SK-N-SH treated with all-trans-retinoic acid at 6 μM for 48 hours (cell line): ENCODE results near the gene SSR4.

Experiments used
- ATAC-seq: fragments of 200-7000 bp; cut with Tn5 transposase; 3 replicates; pipeline ENCODE4 v1.9.1; 2020; ENCODE audit warnings: mild to moderate bottlenecking, moderate library complexity
- ARNTL ChIP-seq: fragments of 450-650 bp; formaldehyde crosslinking; IDR thresholded peaks from 2 replicates; pipeline ENCODE4 v1.5.0; 2020; ENCODE audit warnings: low read depth, mild to moderate bottlenecking, moderate library complexity, borderline replicate concordance
- BACH2 ChIP-seq: fragments of 250-450 bp; sonication (Bioruptor Pico); IDR thresholded peaks from 2 replicates; pipeline ENCODE4 v1.9.0; 2021; ENCODE audit warnings: mild to moderate bottlenecking, borderline replicate concordance
- CSDC2 ChIP-seq: fragments of 250-450 bp; sonication (Bioruptor Pico); IDR thresholded peaks from 2 replicates; pipeline ENCODE4 v1.5.0; 2020; ENCODE audit warnings: mild to moderate bottlenecking, moderate library complexity
- ESRRG ChIP-seq: fragments of 250-450 bp; sonication (Bioruptor Pico); IDR thresholded peaks from 2 replicates; pipeline ENCODE4 v1.6.1; 2021; ENCODE audit warnings: mild to moderate bottlenecking
- GLIS3 ChIP-seq: fragments of 250-450 bp; sonication (Bioruptor Pico); IDR thresholded peaks from 2 replicates; pipeline ENCODE4 v1.5.0; 2020; ENCODE audit warnings: mild to moderate bottlenecking, moderate library complexity
- ISL1 ChIP-seq: fragments of 250-450 bp; sonication (Bioruptor Pico); IDR thresholded peaks from 2 replicates; pipeline ENCODE4 v2.1.2; 2022; ENCODE audit warnings: mild to moderate bottlenecking, moderate library complexity
- OSR1 ChIP-seq: fragments of 250-450 bp; sonication (Bioruptor Pico); IDR thresholded peaks from 2 replicates; pipeline ENCODE4 v1.8.0; 2022; ENCODE audit warnings: moderate library complexity, mild to moderate bottlenecking, inconsistent platforms
- PPARA ChIP-seq: fragments of 250-450 bp; sonication (Bioruptor Pico); IDR thresholded peaks from 2 replicates; pipeline ENCODE4 v1.5.0; 2020; ENCODE audit warnings: mild to moderate bottlenecking, borderline replicate concordance
- SNAI2 ChIP-seq: fragments of 250-450 bp; sonication (Bioruptor Pico); IDR thresholded peaks from 2 replicates; pipeline ENCODE4 v1.5.0; 2020; ENCODE audit warnings: mild to moderate bottlenecking, moderate library complexity
- TCF4 ChIP-seq: fragments of 250-450 bp; sonication (Bioruptor Pico); IDR thresholded peaks from 2 replicates; pipeline ENCODE4 v1.8.0; 2021; ENCODE audit warnings: mild to moderate bottlenecking, moderate library complexity, borderline replicate concordance
- ZFP3 ChIP-seq: fragments of 250-450 bp; sonication (Bioruptor Pico); IDR thresholded peaks from 2 replicates; pipeline ENCODE4 v1.5.0; 2020; ENCODE audit warnings: mild to moderate bottlenecking, moderate library complexity
- ZFP30 ChIP-seq: fragments of 450-650 bp; formaldehyde crosslinking; IDR thresholded peaks from 2 replicates; pipeline ENCODE4 v1.5.0; 2022; ENCODE audit warnings: mild to moderate bottlenecking, moderate library complexity
- ZNF565 ChIP-seq: fragments of 450-650 bp; formaldehyde crosslinking; conservative IDR thresholded peaks from 2 replicates; pipeline ENCODE4 v1.5.0; 2020; ENCODE audit warnings: low read depth, mild to moderate bottlenecking, moderate library complexity
- ZNF70 ChIP-seq: fragments of 450-650 bp; formaldehyde crosslinking; IDR thresholded peaks from 2 replicates; pipeline ENCODE4 v1.5.0; 2020; ENCODE audit warnings: mild to moderate bottlenecking, moderate library complexity
- ZNF8 ChIP-seq: fragments of 450-650 bp; formaldehyde crosslinking; IDR thresholded peaks from 2 replicates; pipeline ENCODE4 v1.5.0; 2020; ENCODE audit warnings: mild to moderate bottlenecking, moderate library complexity
- TF ChIP-seq, protein P1 (sequence below): fragments of 250-450 bp; sonication (Bioruptor Pico); IDR thresholded peaks from 2 replicates; pipeline ENCODE4 v1.5.1; 2020; ENCODE audit warnings: low read depth, mild to moderate bottlenecking, moderate library complexity
- TF ChIP-seq, protein P2 (sequence below): fragments of 250-450 bp; sonication (Bioruptor Pico); IDR thresholded peaks from 2 replicates; pipeline ENCODE4 v1.8.0; 2021; ENCODE audit warnings: low read depth, mild to moderate bottlenecking, moderate library complexity, borderline replicate concordance
- TF ChIP-seq, protein P3 (sequence below): fragments of 250-450 bp; sonication (Bioruptor Pico); IDR thresholded peaks from 2 replicates; pipeline ENCODE4 v1.5.0; 2020; ENCODE audit warnings: mild to moderate bottlenecking, moderate library complexity
- TF ChIP-seq, protein P4 (sequence below): fragments of 250-450 bp; sonication (Bioruptor Pico); IDR thresholded peaks from 2 replicates; pipeline ENCODE4 v1.8.0; 2020; ENCODE audit warnings: mild to moderate bottlenecking, moderate library complexity, borderline replicate concordance

The SSR4 gene

DNA sequence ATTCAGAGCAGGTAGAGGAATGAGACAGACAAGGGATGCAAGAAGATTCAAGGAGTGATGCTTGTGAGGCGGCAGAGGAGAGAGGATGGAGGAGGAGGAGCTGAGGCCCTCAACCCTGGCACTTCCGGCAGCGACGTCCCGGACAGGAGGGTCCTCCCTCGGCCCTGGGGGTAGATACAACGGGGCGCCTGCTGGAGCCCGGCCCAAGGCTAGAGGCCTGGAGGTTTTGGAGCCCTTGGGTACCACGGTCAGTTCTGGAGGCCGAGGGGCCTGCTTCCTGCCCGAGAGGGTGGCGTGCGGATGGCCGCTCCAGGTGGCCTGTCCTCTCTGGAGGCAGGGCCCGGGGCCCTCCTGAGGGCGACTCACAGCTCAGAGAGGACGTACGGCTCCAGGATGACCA lies 13.5 kb downstream of the SSR4 start:
- no peak for ATAC-seq
- TF ChIP-seq PPARA (CRISPR knock-in tag) (no peak), ZNF70 (CRISPR knock-in tag) (no peak), BACH2 (CRISPR knock-in tag) (no peak), ISL1 (no peak), ARNTL (no peak), GLIS3 (CRISPR knock-in tag) (no peak), SNAI2 (CRISPR knock-in tag) (no peak), ZNF8 (CRISPR knock-in tag) (no peak), TCF4 (CRISPR knock-in tag) (no peak), ZNF565 (no peak), ZFP3 (CRISPR knock-in tag) (no peak), ESRRG (CRISPR knock-in tag) (no peak), ZFP30 (CRISPR knock-in tag) (no peak)
- TF ChIP-seq, protein P1, sequence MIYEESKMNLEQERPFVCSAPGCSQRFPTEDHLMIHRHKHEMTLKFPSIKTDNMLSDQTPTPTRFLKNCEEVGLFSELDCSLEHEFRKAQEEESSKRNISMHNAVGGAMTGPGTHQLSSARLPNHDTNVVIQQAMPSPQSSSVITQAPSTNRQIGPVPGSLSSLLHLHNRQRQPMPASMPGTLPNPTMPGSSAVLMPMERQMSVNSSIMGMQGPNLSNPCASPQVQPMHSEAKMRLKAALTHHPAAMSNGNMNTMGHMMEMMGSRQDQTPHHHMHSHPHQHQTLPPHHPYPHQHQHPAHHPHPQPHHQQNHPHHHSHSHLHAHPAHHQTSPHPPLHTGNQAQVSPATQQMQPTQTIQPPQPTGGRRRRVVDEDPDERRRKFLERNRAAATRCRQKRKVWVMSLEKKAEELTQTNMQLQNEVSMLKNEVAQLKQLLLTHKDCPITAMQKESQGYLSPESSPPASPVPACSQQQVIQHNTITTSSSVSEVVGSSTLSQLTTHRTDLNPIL (CRISPR knock-in tag): no peak
- TF ChIP-seq, protein P2, sequence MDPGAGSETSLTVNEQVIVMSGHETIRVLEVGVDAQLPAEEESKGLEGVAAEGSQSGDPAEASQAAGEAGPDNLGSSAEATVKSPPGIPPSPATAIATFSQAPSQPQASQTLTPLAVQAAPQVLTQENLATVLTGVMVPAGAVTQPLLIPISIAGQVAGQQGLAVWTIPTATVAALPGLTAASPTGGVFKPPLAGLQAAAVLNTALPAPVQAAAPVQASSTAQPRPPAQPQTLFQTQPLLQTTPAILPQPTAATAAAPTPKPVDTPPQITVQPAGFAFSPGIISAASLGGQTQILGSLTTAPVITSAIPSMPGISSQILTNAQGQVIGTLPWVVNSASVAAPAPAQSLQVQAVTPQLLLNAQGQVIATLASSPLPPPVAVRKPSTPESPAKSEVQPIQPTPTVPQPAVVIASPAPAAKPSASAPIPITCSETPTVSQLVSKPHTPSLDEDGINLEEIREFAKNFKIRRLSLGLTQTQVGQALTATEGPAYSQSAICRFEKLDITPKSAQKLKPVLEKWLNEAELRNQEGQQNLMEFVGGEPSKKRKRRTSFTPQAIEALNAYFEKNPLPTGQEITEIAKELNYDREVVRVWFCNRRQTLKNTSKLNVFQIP (CRISPR knock-in tag): no peak
- TF ChIP-seq, protein P3, sequence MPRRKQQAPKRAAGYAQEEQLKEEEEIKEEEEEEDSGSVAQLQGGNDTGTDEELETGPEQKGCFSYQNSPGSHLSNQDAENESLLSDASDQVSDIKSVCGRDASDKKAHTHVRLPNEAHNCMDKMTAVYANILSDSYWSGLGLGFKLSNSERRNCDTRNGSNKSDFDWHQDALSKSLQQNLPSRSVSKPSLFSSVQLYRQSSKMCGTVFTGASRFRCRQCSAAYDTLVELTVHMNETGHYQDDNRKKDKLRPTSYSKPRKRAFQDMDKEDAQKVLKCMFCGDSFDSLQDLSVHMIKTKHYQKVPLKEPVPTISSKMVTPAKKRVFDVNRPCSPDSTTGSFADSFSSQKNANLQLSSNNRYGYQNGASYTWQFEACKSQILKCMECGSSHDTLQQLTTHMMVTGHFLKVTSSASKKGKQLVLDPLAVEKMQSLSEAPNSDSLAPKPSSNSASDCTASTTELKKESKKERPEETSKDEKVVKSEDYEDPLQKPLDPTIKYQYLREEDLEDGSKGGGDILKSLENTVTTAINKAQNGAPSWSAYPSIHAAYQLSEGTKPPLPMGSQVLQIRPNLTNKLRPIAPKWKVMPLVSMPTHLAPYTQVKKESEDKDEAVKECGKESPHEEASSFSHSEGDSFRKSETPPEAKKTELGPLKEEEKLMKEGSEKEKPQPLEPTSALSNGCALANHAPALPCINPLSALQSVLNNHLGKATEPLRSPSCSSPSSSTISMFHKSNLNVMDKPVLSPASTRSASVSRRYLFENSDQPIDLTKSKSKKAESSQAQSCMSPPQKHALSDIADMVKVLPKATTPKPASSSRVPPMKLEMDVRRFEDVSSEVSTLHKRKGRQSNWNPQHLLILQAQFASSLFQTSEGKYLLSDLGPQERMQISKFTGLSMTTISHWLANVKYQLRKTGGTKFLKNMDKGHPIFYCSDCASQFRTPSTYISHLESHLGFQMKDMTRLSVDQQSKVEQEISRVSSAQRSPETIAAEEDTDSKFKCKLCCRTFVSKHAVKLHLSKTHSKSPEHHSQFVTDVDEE (CRISPR knock-in tag): no peak
- TF ChIP-seq, protein P4, sequence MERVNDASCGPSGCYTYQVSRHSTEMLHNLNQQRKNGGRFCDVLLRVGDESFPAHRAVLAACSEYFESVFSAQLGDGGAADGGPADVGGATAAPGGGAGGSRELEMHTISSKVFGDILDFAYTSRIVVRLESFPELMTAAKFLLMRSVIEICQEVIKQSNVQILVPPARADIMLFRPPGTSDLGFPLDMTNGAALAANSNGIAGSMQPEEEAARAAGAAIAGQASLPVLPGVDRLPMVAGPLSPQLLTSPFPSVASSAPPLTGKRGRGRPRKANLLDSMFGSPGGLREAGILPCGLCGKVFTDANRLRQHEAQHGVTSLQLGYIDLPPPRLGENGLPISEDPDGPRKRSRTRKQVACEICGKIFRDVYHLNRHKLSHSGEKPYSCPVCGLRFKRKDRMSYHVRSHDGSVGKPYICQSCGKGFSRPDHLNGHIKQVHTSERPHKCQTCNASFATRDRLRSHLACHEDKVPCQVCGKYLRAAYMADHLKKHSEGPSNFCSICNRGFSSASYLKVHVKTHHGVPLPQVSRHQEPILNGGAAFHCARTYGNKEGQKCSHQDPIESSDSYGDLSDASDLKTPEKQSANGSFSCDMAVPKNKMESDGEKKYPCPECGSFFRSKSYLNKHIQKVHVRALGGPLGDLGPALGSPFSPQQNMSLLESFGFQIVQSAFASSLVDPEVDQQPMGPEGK (CRISPR knock-in tag): no peak

- TF ChIP-seq OSR1 (CRISPR knock-in tag): no peak
- TF ChIP-seq ZNF565: no peak
- TF ChIP-seq, protein P2 (CRISPR knock-in tag): no peak
- TF ChIP-seq, protein P4 (CRISPR knock-in tag): no peak
- no peak for TF ChIP-seq PPARA (CRISPR knock-in tag)
- no peak for TF ChIP-seq ISL1
- no peak for TF ChIP-seq GLIS3 (CRISPR knock-in tag)
- ATAC-seq: no peak
These were observed 17.8 kb downstream of the SSR4 start for GRCh38 chrX:153812220-153812619.

DNA sequence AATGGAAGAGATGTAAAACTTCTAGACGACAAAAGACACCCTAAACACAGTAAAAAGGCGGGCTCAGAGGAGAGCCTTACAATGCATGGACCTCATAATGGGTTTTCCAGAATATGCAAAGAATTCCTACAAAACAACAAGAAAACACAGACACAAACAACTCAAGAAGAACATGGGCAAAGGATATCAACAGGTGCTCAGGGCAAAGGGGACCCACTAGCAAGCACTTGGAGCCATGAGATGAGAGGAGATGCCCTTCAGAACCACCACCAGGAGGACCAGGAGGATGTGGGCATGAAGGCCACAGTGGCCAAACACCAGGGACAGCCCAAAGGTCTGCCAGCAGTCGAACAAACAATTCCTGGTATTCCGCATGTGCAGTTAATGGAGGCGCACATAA lies 18.7 kb downstream of the SSR4 start:
- TF ChIP-seq, protein P2 (CRISPR knock-in tag): no peak
- TF ChIP-seq CSDC2 (CRISPR knock-in tag): no peak
- no peak for TF ChIP-seq GLIS3 (CRISPR knock-in tag)
- no peak for TF ChIP-seq ZNF8 (CRISPR knock-in tag)
- ATAC-seq: no peak
